ENCODE data around the gene DSN1.

Gene DSN1

DNA sequence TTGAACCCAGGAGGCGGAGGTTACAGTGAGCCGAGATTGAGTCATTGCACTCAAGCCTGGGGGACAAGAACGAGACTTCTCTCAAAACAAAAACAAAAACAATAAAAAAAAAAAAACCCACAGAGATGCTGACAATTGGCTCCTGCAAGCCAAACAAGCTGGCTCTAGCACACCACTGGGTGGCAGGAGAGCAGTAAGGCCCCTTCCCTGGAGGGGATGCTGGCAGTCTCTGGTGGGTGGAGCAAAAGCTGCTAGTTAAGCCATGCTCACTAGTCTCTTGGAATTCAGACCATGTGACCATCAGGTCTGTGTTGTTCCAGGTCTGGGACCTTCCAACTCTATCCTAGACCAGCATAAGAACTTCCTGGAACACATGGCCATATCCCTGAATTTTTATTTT, 18.9 kb upstream of the DSN1 start:
- no peaks in the 10 kb centered on the region for H3K36me3 Mint-ChIP-seq (ENCODE audit: insufficient read depth)
- no peaks in the 10 kb centered on the region for H3K9me3 Mint-ChIP-seq
- H3K4me1 Mint-ChIP-seq, result no peaks in the 10 kb centered on the region
- no peak overlapping the region for H3K27ac Mint-ChIP-seq (ENCODE audit: low read depth)
- ATAC-seq (replicated peaks; ENCODE audit: extremely low read depth, poor library complexity, severe bottlenecking), result no peak
- no peak overlapping the region for H3K4me3 Mint-ChIP-seq
- DNase-seq (ENCODE audit: low spot score in 2 of 2), result no peak
- H3K27me3 Mint-ChIP-seq, result no peaks in the 10 kb centered on the region

DNA sequence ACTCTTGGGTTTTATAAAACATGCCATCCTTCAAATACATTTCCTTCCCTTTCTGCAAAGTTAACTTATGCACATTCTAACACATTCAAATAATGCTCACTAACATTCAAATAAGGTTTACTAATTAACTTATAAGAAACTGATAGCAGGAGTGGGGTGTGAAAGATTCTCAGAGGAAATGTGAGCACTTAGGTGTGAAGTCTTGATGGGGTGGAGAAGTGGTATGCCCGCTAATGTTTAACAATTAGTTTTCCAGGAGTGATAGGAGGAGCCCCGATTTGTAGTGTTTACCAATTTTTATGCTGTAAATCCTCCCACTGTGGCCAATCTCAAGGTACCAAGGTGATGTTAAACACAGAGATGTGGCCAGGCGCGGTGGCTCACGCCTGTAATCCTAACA, 18.3 kb upstream of the DSN1 start:
- Mint-ChIP-seq H3K36me3 (ENCODE audit: insufficient read depth) (no peaks in the 10 kb centered on the region), H3K4me1 (no peaks in the 10 kb centered on the region), H3K27me3 (no peaks in the 10 kb centered on the region), H3K4me3 (no peak overlapping the region), H3K27ac (ENCODE audit: low read depth) (no peak overlapping the region), H3K9me3 (no peaks in the 10 kb centered on the region)
- DNase-seq (ENCODE audit: low spot score in 2 of 2) (no peak), ATAC-seq (replicated peaks; ENCODE audit: extremely low read depth, poor library complexity, severe bottlenecking) (no peak)

GRCh38 chr20:36786663-36787062, 13.1 kb upstream of the DSN1 start:
- no peak overlapping the region for H3K27ac Mint-ChIP-seq (ENCODE audit: low read depth)
- no peak overlapping the region for H3K4me3 Mint-ChIP-seq
- no peaks in the 10 kb centered on the region for H3K27me3 Mint-ChIP-seq
- no peaks in the 10 kb centered on the region for H3K9me3 Mint-ChIP-seq
- ATAC-seq (replicated peaks; ENCODE audit: extremely low read depth, poor library complexity, severe bottlenecking) (no peak), DNase-seq (ENCODE audit: low spot score in 2 of 2) (no peak)
- no peaks in the 10 kb centered on the region for H3K4me1 Mint-ChIP-seq
- peaks cover 1% of the 10 kb centered on the region for H3K36me3 Mint-ChIP-seq (ENCODE audit: insufficient read depth)

DNA sequence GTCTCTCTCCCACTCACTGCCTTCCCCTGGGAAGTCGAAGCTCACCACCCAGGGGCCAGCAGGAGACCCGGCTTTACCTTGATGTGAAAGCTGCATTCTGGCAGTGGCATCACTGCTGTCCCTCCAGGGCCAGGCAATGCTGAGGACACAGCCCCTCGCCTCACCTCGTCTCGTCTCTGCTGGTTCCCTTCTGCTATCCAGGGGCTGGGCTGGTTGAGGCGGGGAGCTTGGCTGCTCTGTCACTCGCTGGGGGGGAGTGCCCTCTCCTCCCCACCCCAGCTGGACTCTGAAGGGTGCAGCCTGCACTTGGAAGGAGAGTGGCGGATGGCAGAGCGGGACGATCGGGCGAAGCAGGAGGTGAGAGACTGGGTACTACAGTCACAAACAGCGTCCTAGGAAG, 12.7 kb upstream of the DSN1 start:
- peaks cover 1% of the 10 kb centered on the region for H3K36me3 Mint-ChIP-seq (ENCODE audit: insufficient read depth)
- H3K27me3 Mint-ChIP-seq, result no peaks in the 10 kb centered on the region
- ATAC-seq (replicated peaks; ENCODE audit: extremely low read depth, poor library complexity, severe bottlenecking), result no peak
- no peak overlapping the region for H3K4me3 Mint-ChIP-seq
- no peaks in the 10 kb centered on the region for H3K4me1 Mint-ChIP-seq
- H3K9me3 Mint-ChIP-seq, result no peaks in the 10 kb centered on the region
- no peak for DNase-seq (ENCODE audit: low spot score in 2 of 2)
- no peak overlapping the region for H3K27ac Mint-ChIP-seq (ENCODE audit: low read depth)

GRCh38 chr20:36785308-36785707, 11.7 kb upstream of the DSN1 start:
- no peaks in the 10 kb centered on the region for H3K9me3 Mint-ChIP-seq
- H3K4me3 Mint-ChIP-seq, result no peak overlapping the region

DNA sequence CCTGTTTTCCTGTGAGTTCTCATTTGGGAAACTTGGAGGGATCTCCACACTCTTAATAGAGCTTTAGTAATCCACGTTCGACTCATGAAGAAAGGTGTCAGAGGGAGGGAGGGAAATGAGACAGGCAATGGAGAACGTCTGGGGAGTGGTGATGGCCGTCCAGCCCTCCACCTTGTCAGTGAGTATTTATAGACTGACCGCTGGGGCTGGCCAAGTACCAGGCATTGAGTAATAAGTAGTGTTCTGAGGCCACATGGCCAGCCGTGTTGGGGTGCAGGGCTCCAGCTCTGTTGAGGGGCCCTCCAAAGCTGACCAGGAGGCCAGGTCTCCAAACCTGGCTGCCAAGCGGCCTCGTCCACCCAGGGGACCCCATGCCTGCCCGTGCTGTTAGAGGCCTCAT, 11.3 kb upstream of the DSN1 start:
- Mint-ChIP-seq H3K4me1 (no peaks in the 10 kb centered on the region), H3K9me3 (no peaks in the 10 kb centered on the region), H3K36me3 (ENCODE audit: insufficient read depth) (peaks cover 1% of the 10 kb centered on the region), H3K4me3 (no peak overlapping the region), H3K27ac (ENCODE audit: low read depth) (no peak overlapping the region), H3K27me3 (no peaks in the 10 kb centered on the region)
- DNase-seq (ENCODE audit: low spot score in 2 of 2) (no peak), ATAC-seq (replicated peaks; ENCODE audit: extremely low read depth, poor library complexity, severe bottlenecking) (no peak)

More at GRCh38 chr20:36785308-36785707, 11.7 kb upstream of the DSN1 start:
- DNase-seq (ENCODE audit: low spot score in 2 of 2) (no peak), ATAC-seq (replicated peaks; ENCODE audit: extremely low read depth, poor library complexity, severe bottlenecking) (no peak)
- H3K36me3 Mint-ChIP-seq (ENCODE audit: insufficient read depth), result peaks cover 1% of the 10 kb centered on the region
- no peak overlapping the region for H3K27ac Mint-ChIP-seq (ENCODE audit: low read depth)
- no peaks in the 10 kb centered on the region for H3K27me3 Mint-ChIP-seq
- no peaks in the 10 kb centered on the region for H3K4me1 Mint-ChIP-seq

- DNase-seq (ENCODE audit: low spot score in 2 of 2) (no peak), ATAC-seq (replicated peaks; ENCODE audit: extremely low read depth, poor library complexity, severe bottlenecking) (no peak)
- Mint-ChIP-seq H3K36me3 (ENCODE audit: insufficient read depth) (peaks cover 1% of the 10 kb centered on the region), H3K4me1 (no peaks in the 10 kb centered on the region), H3K27me3 (no peaks in the 10 kb centered on the region), H3K9me3 (no peaks in the 10 kb centered on the region), H3K27ac (ENCODE audit: low read depth) (no peak overlapping the region), H3K4me3 (no peak overlapping the region)
These were observed 10.6 kb upstream of the DSN1 start for GRCh38 chr20:36784116-36784515.

DNA sequence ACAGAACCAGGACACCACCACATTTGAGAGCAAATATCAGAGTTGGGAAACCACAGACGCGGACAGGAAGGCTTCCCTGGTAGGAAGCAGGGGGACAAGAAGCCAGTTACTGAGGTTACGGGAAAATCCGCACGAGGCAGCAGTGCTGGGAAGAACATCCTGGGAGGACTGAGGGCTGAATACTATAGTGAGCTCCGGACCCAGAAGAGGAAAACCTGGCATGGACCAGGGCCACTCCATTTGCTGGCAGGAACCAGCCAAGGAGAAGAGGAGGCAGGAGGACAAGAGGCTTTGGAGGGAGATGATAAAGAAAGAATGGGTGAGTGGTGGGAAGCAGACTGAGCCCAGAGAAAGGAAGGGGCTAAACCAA, 6.1 kb upstream of the DSN1 start:
- peaks cover 5% of the 10 kb centered on the region for H3K36me3 Mint-ChIP-seq (ENCODE audit: insufficient read depth)
- H3K4me3 Mint-ChIP-seq, result no peak overlapping the region
- no peaks in the 10 kb centered on the region for H3K4me1 Mint-ChIP-seq
- no peaks in the 10 kb centered on the region for H3K27me3 Mint-ChIP-seq
- ATAC-seq (replicated peaks; ENCODE audit: extremely low read depth, poor library complexity, severe bottlenecking) (no peak), DNase-seq (ENCODE audit: low spot score in 2 of 2) (no peak)
- no peak overlapping the region for H3K27ac Mint-ChIP-seq (ENCODE audit: low read depth)
- H3K9me3 Mint-ChIP-seq, result no peaks in the 10 kb centered on the region

DNA sequence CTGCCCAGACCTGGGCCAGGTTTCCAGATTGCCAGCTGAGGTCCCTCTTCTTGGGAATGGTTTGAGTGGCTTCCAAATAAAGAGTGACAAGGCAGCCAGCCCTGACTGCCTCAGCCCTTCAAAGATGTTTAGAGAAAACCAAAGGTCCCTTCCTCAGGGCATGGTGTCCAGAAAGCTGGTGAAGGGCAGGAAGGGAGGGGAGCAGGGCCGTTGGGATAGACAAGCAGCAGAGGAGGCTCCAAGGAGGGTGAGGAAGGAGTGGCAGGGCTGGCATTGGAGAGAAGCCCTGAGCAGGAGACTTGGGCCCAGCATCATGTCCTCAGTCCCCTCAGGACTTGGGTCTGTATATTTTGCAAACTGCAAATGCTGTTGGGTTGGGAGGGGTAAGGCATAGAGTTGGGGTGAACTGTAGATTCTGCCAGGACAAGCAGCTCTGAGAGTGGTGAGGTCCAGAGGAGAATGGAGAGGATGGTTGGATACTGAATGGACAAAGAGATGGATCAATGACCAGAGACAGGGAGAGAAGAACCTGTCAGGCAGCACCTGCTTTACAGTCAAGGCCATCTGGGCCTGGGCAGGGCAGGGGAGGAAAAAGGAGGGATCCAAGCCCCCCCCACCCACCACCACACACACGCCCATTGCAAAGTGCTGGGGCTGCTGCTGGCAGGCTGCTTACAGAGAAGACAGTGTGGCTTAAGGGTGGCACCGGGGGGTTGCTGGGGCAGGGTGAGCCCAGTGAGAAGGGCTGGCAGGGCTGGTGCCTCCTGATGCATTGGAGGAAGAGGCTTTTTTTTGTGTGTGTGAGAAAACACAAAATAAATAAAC, 5.5 kb upstream of the DSN1 start:
- ATAC-seq (replicated peaks; ENCODE audit: extremely low read depth, poor library complexity, severe bottlenecking) (no peak), DNase-seq (ENCODE audit: low spot score in 2 of 2) (no peak)
- no peak overlapping the region for H3K4me3 Mint-ChIP-seq
- no peaks in the 10 kb centered on the region for H3K9me3 Mint-ChIP-seq
- H3K36me3 Mint-ChIP-seq (ENCODE audit: insufficient read depth), result peaks cover 9% of the 10 kb centered on the region
- H3K27ac Mint-ChIP-seq (ENCODE audit: low read depth), result no peak overlapping the region
- peaks cover 3% of the 10 kb centered on the region for H3K4me1 Mint-ChIP-seq
- H3K27me3 Mint-ChIP-seq, result no peaks in the 10 kb centered on the region

DNA sequence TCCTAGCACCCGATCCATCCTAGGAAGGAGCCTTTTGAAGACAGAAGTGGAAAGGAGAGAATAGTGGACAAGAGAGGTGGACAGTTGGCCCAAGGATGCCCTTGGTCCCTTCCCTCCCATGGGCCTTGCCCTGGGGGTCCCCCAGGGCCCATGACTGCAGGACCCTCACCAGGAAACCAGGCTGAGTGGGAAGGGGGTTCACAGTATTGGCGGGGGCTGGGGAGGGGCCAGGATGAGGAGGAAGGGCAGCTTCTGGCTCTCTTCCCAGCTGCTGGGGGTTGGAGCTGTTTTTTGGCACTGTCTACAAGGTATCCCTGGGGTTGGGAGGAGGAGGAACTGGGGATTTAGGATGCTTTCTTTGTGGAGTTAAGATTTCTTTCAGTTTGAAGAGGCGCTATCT, 4.0 kb upstream of the DSN1 start:
- H3K4me1 Mint-ChIP-seq, result peaks cover 18% of the 10 kb centered on the region
- no peaks in the 10 kb centered on the region for H3K9me3 Mint-ChIP-seq
- peaks cover 14% of the 10 kb centered on the region for H3K36me3 Mint-ChIP-seq (ENCODE audit: insufficient read depth)
- H3K4me3 Mint-ChIP-seq, result no peak overlapping the region
- no peak overlapping the region for H3K27ac Mint-ChIP-seq (ENCODE audit: low read depth)
- ATAC-seq (replicated peaks; ENCODE audit: extremely low read depth, poor library complexity, severe bottlenecking) (no peak), DNase-seq (ENCODE audit: low spot score in 2 of 2) (no peak)
- no peaks in the 10 kb centered on the region for H3K27me3 Mint-ChIP-seq

DNA sequence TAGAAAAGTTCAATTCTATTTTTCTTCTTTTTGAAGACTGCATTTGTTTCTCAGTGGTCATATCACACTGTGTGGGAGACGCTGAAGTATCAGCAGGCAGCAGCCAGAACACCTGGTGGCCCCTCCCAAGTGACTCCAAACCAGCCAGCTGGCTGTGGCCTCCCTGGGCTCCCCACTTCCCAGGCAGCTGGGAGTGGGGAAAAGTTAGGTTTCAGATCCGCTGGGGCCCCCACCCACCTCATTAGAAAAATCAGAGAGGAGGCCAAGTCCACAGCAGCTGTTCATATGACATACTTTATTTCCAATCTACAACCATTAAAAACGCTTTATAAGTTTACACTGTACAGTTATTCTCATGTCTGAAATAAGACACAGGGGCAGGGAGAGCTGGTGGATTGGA, 3.6 kb upstream of the DSN1 start:
- no peak for DNase-seq (ENCODE audit: low spot score in 2 of 2)
- no peak overlapping the region for H3K27ac Mint-ChIP-seq (ENCODE audit: low read depth)
- no peaks in the 10 kb centered on the region for H3K9me3 Mint-ChIP-seq
- no peak for ATAC-seq (replicated peaks; ENCODE audit: extremely low read depth, poor library complexity, severe bottlenecking)
- H3K36me3 Mint-ChIP-seq (ENCODE audit: insufficient read depth), result peaks cover 14% of the 10 kb centered on the region
- no peak overlapping the region for H3K4me3 Mint-ChIP-seq
- H3K27me3 Mint-ChIP-seq, result no peaks in the 10 kb centered on the region
- peaks cover 21% of the 10 kb centered on the region for H3K4me1 Mint-ChIP-seq

- Mint-ChIP-seq H3K36me3 (ENCODE audit: insufficient read depth) (peaks cover 16% of the 10 kb centered on the region), H3K4me1 (peaks cover 21% of the 10 kb centered on the region), H3K27me3 (no peaks in the 10 kb centered on the region), H3K9me3 (no peaks in the 10 kb centered on the region), H3K4me3 (no peak overlapping the region), H3K27ac (ENCODE audit: low read depth) (no peak overlapping the region)
- ATAC-seq (replicated peaks; ENCODE audit: extremely low read depth, poor library complexity, severe bottlenecking) (no peak), DNase-seq (ENCODE audit: low spot score in 2 of 2) (no peak)
These were observed 2.3 kb upstream of the DSN1 start for GRCh38 chr20:36775826-36776225.

DNA sequence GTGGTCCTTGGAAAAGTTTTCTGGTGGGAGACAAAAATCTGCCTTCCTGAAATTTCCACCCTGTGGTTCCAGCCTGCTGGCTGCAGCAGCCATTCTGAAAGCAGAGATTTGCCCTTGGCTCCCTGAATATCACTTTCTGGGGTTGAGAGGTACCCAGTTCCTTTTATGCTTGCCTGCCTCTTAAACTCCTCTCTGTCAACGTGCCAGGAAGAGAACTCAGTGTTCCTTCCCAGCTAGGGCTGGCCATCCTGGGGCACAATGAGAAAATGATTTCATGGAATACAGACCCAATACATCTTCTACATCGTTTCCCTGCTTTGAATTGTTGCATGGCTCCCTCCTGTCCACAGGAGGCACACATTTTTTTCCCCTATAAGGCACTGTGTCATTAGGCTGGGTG, 1.6 kb upstream of the DSN1 start:
- no peak for DNase-seq (ENCODE audit: low spot score in 2 of 2)
- H3K4me1 Mint-ChIP-seq, result peaks cover 21% of the 10 kb centered on the region
- peak overlapping the region; percentile 82 for H3K4me3 Mint-ChIP-seq
- no peaks in the 10 kb centered on the region for H3K9me3 Mint-ChIP-seq
- peaks cover 16% of the 10 kb centered on the region for H3K36me3 Mint-ChIP-seq (ENCODE audit: insufficient read depth)
- H3K27me3 Mint-ChIP-seq, result no peaks in the 10 kb centered on the region
- ATAC-seq (replicated peaks; ENCODE audit: extremely low read depth, poor library complexity, severe bottlenecking), result no peak
- no peak overlapping the region for H3K27ac Mint-ChIP-seq (ENCODE audit: low read depth)

Measured in central memory CD8-positive, alpha-beta T cell (primary cell).